Measurements from ENCODE around the gene CRY1. TPM values are rescaled to one million over a fixed set of nuclear protein-coding genes. Genes with fewer than 3 reads are reported as not detected.

CRY1 gene
- total and polyA plus RNA-seq, 10 donors, result 1.9 to 32.3 (median 14.2) TPM

- TF ChIP-seq CTCF (IDR thresholded peaks at IDR 0.05 in 8 of 11, conservative IDR thresholded peaks at IDR 0.05 in 3 of 11) (no peak), POLR2A (IDR thresholded peaks at IDR 0.05) (no peak), POLR2AphosphoS5 (IDR thresholded peaks at IDR 0.05) (no peak)
- H3K36me3 ChIP-seq, result peaks cover 0 to 5% (median 0%) of the 10 kb centered on the region in 6 donors
- H3K4me1 ChIP-seq, result no peaks in the 10 kb centered on the region
- 91 to 100% (median 95%) methylated on average over 2 of the region's 2 CpGs for WGBS, 5 donors
- no peaks in the 10 kb centered on the region for H3K27me3 ChIP-seq (replicated peaks in 1 of 7)
- H3K9me3 ChIP-seq, result peaks cover 3 to 34% (median 22%) of the 10 kb centered on the region in 8 donors
- DNase-seq, result no peak
- H3K4me3 ChIP-seq, result no peak overlapping the region
- intact Hi-C loops (cut with DNase I; ENCODE audit: low total_unique reads), result no loop called here
- H3K27ac ChIP-seq, result no peak overlapping the region
Measured at GRCh38 chr12:107053709-107054108, 39.6 kb downstream of the CRY1 start.

GRCh38 chr12:107045186-107045585 lies 48.2 kb downstream of the CRY1 start:
- DNase-seq, result no peak
- H3K27me3 ChIP-seq (replicated peaks in 1 of 7), result no peaks in the 10 kb centered on the region
- intact Hi-C loops (cut with DNase I; ENCODE audit: low total_unique reads), result no loop called here
- 61 to 87% (median 80%) methylated on average over 5 of the region's 5 CpGs for WGBS, 5 donors
- H3K36me3 ChIP-seq, result no peaks in the 10 kb centered on the region
- no peak overlapping the region for H3K27ac ChIP-seq
- H3K4me3 ChIP-seq, result no peak overlapping the region
- no peaks in the 10 kb centered on the region for H3K4me1 ChIP-seq
- peaks cover 7 to 55% (median 33%) of the 10 kb centered on the region in 8 donors for H3K9me3 ChIP-seq
- TF ChIP-seq CTCF (IDR thresholded peaks at IDR 0.05 in 8 of 11, conservative IDR thresholded peaks at IDR 0.05 in 3 of 11), result no peak
- TF ChIP-seq POLR2A (IDR thresholded peaks at IDR 0.05), result no peak
- TF ChIP-seq POLR2AphosphoS5 (IDR thresholded peaks at IDR 0.05), result no peak

- Histone ChIP-seq H3K36me3 (no peaks in the 10 kb centered on the region), H3K9me3 (peaks cover 4 to 38% (median 19%) of the 10 kb centered on the region in 8 donors), H3K4me1 (no peaks in the 10 kb centered on the region), H3K27me3 (replicated peaks in 1 of 7) (no peaks in the 10 kb centered on the region), H3K4me3 (no peak overlapping the region), H3K27ac (no peak overlapping the region)
- intact Hi-C loops (cut with DNase I; ENCODE audit: low total_unique reads), result no loop called here
- 82 to 92% (median 86%) methylated on average over 8 of the region's 8 CpGs for WGBS, 5 donors
- no peak for DNase-seq
- TF ChIP-seq CTCF (IDR thresholded peaks at IDR 0.05 in 8 of 11, conservative IDR thresholded peaks at IDR 0.05 in 3 of 11) (no peak), POLR2A (IDR thresholded peaks at IDR 0.05) (no peak)
Measured at GRCh38 chr12:107042801-107043200, 50.5 kb downstream of the CRY1 start.

GRCh38 chr12:107035733-107036132 lies 57.6 kb downstream of the CRY1 start:
- TF ChIP-seq CTCF (IDR thresholded peaks at IDR 0.05 in 8 of 11, conservative IDR thresholded peaks at IDR 0.05 in 3 of 11) (no peak), POLR2A (IDR thresholded peaks at IDR 0.05) (no peak)
- no peak for DNase-seq
- Histone ChIP-seq H3K9me3 (no peaks in the 10 kb centered on the region), H3K27me3 (replicated peaks in 1 of 7) (no peaks in the 10 kb centered on the region), H3K36me3 (no peaks in the 10 kb centered on the region), H3K4me3 (no peak overlapping the region), H3K4me1 (peaks cover 0 to 14% (median 1%) of the 10 kb centered on the region in 6 donors), H3K27ac (no peak overlapping the region)
- 86 to 92% (median 91%) methylated on average over 2 of the region's 2 CpGs for WGBS, 5 donors
- intact Hi-C loops (cut with DNase I; ENCODE audit: low total_unique reads), result no loop called here

Measured in spleen (tissue), 11 donors.